ENCODE measurements around the gene POU6F2.
"Not testable (repeated sequence)": the region's sequence is repeated elsewhere in the genome, so short reads cannot be mapped to it uniquely, and the experiment has no call there.

The POU6F2 gene

DNA sequence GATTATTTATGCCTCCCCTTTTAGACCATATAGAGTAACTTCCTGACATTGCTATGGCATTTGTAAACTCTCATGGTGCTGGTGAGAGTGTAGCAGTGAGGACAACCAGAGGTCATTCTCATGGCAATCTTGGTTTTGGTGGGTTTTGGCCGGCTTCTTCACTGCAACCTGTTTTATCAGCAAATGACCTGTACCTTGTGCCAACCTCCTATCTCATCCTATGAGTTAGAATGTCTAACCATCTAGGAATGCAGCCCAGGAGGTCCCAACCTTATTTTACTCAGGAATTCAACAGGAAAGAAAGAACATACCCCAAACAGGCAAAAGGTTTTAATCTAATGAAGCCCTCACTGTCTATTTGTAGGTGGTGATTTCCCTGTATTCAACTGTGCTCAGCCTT lies 383.1 kb downstream of the POU6F2 start:
- DNase-seq (ENCODE audit: low read depth in 1 of 2, low spot score in 1 of 2) = no peak
- no peak for TF ChIP-seq JUND (IDR thresholded peaks at IDR 0.05; ENCODE audit: low read depth)
- in situ Hi-C loops (cut with HindIII; ENCODE audit: low pct_unique_long_range_greater_than_20kb, low sequenced_read_pairs) = no loop called here

GRCh38 chr7:39365751-39366295 lies 388.1 kb downstream of the POU6F2 start:
- no peak for TF ChIP-seq JUND (IDR thresholded peaks at IDR 0.05; ENCODE audit: low read depth)
- in situ Hi-C loops (cut with HindIII; ENCODE audit: low pct_unique_long_range_greater_than_20kb, low sequenced_read_pairs) = no loop called here

GRCh38 chr7:39367451-39367850 lies 389.7 kb downstream of the POU6F2 start:
- TF ChIP-seq JUND (IDR thresholded peaks at IDR 0.05; ENCODE audit: low read depth) = no peak
- in situ Hi-C loops (cut with HindIII; ENCODE audit: low pct_unique_long_range_greater_than_20kb, low sequenced_read_pairs) = no loop called here
- DNase-seq (ENCODE audit: low read depth in 1 of 2, low spot score in 1 of 2) = no peak

More at GRCh38 chr7:39365751-39366295, 388.1 kb downstream of the POU6F2 start:
- no peak for DNase-seq (ENCODE audit: low read depth in 1 of 2, low spot score in 1 of 2)

DNA sequence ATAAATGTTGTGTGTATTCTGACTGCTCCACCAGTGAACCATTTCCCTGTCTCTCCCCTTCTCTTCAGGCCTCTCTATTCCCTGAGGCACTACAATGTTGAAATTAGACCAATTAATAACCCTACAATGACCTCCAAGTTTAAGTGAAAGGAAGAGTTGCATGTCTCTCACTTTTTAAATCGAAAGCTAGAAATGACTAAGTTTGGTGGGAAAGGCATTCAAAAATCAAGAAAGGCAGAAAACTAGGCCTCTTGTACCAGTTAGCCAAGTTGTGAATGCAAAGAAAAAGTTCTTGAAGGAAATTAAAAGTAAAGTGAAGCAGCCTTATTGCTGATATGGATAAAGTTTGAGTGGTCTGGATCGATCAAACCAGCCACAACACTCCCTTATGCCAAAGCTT lies 390.2 kb downstream of the POU6F2 start:
- DNase-seq (ENCODE audit: low read depth in 1 of 2, low spot score in 1 of 2) = no peak
- in situ Hi-C loops (cut with HindIII; ENCODE audit: low pct_unique_long_range_greater_than_20kb, low sequenced_read_pairs) = no loop called here
- TF ChIP-seq JUND (IDR thresholded peaks at IDR 0.05; ENCODE audit: low read depth) = no peak

- no peak for DNase-seq (ENCODE audit: low read depth in 1 of 2, low spot score in 1 of 2)
- TF ChIP-seq JUND (IDR thresholded peaks at IDR 0.05; ENCODE audit: low read depth) = no peak
- in situ Hi-C loops (cut with HindIII; ENCODE audit: low pct_unique_long_range_greater_than_20kb, low sequenced_read_pairs) = no loop called here
Observed at GRCh38 chr7:39372383-39372782, 394.7 kb downstream of the POU6F2 start.

- in situ Hi-C loops (cut with HindIII; ENCODE audit: low pct_unique_long_range_greater_than_20kb, low sequenced_read_pairs) = no loop called here
- DNase-seq (ENCODE audit: low read depth in 1 of 2, low spot score in 1 of 2) = no peak
- TF ChIP-seq JUND (IDR thresholded peaks at IDR 0.05; ENCODE audit: low read depth) = no peak
Observed at GRCh38 chr7:39374436-39375040, 396.8 kb downstream of the POU6F2 start.

GRCh38 chr7:39375047-39375873 lies 397.6 kb downstream of the POU6F2 start:
- in situ Hi-C loops (cut with HindIII; ENCODE audit: low pct_unique_long_range_greater_than_20kb, low sequenced_read_pairs) = no loop called here
- TF ChIP-seq JUND (IDR thresholded peaks at IDR 0.05; ENCODE audit: low read depth) = no peak

GRCh38 chr7:39375874-39376190 lies 398.1 kb downstream of the POU6F2 start:
- in situ Hi-C loops (cut with HindIII; ENCODE audit: low pct_unique_long_range_greater_than_20kb, low sequenced_read_pairs) = no loop called here
- no peak for TF ChIP-seq JUND (IDR thresholded peaks at IDR 0.05; ENCODE audit: low read depth)
- no peak for DNase-seq (ENCODE audit: low read depth in 1 of 2, low spot score in 1 of 2)

More at GRCh38 chr7:39375047-39375873, 397.6 kb downstream of the POU6F2 start:
- no peak for DNase-seq (ENCODE audit: low read depth in 1 of 2, low spot score in 1 of 2)

DNA sequence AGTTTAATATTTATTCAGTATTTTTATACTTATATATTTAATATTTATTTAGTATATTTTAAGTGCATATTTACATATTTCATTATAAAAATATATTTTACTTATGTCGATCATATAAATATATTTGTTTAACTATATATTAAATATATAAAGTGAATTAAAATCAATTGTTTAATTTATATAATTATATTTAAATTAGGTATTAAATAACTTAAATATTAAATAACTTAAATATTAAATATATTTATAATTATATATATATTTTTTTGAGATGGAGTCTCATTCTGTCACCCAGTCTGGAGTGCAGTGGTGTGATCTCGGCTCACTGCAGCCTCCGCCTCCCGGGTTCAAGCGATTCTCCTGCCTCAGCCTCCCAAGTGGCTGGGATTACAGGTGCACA lies 399.2 kb downstream of the POU6F2 start:
- in situ Hi-C loops (cut with HindIII; ENCODE audit: low pct_unique_long_range_greater_than_20kb, low sequenced_read_pairs); DNase-seq (ENCODE audit: low read depth in 1 of 2, low spot score in 1 of 2): not testable (repeated sequence)

DNA sequence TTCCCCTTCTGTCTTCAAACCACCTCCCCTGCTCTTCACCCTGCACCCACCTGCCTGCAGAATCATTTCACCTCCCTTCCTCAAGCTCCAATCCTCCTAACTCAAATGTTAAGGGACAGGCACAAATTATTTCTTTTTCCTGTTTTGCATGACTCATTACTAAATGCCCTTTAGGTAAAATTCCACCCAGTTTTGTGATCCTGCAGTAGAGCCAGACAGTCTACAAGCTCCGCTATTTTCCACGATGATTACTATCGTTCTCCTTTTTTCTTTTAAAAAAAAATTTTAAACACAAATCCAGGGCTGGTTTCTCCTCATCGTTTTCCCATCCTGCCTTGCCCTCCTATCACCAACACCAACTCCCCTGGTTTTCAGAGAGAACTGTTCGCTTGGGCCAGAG lies 401.7 kb downstream of the POU6F2 start:
- no peak for TF ChIP-seq JUND (IDR thresholded peaks at IDR 0.05; ENCODE audit: low read depth)
- DNase-seq (ENCODE audit: low read depth in 1 of 2, low spot score in 1 of 2) = no peak
- in situ Hi-C loops (cut with HindIII; ENCODE audit: low pct_unique_long_range_greater_than_20kb, low sequenced_read_pairs) = no loop called here

DNA sequence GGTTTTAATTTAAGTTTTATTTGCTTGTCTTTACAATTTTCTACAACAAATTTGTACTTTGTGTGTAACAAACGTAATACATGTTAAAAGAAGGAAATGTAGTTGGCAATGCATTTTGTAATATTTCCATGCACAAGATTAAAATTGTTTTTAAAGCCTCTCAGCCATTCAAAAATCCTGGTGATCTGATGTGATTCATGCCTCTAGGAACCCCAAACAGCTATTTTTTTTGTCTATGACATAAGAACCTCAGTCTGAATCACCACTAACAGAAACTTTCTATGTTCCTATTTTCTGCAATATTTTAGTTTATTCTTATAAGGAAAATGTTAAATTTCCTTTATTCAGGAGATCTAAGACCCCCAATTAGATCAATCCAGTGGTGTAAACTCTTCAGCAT lies 405.4 kb downstream of the POU6F2 start:
- no peak for TF ChIP-seq JUND (IDR thresholded peaks at IDR 0.05; ENCODE audit: low read depth)
- DNase-seq (ENCODE audit: low read depth in 1 of 2, low spot score in 1 of 2) = no peak
- in situ Hi-C loops (cut with HindIII; ENCODE audit: low pct_unique_long_range_greater_than_20kb, low sequenced_read_pairs) = no loop called here

GRCh38 chr7:39384386-39384785 lies 406.7 kb downstream of the POU6F2 start:
- no peak for TF ChIP-seq JUND (IDR thresholded peaks at IDR 0.05; ENCODE audit: low read depth)
- DNase-seq (ENCODE audit: low read depth in 1 of 2, low spot score in 1 of 2) = no peak
- in situ Hi-C loops (cut with HindIII; ENCODE audit: low pct_unique_long_range_greater_than_20kb, low sequenced_read_pairs) = no loop called here

- no peak for DNase-seq (ENCODE audit: low read depth in 1 of 2, low spot score in 1 of 2)
- in situ Hi-C loops (cut with HindIII; ENCODE audit: low pct_unique_long_range_greater_than_20kb, low sequenced_read_pairs) = no loop called here
- no peak for TF ChIP-seq JUND (IDR thresholded peaks at IDR 0.05; ENCODE audit: low read depth)
Observed at GRCh38 chr7:39386718-39387117, 409.0 kb downstream of the POU6F2 start.

Measured in T47D (cell line).